Hepatocyte (in vitro differentiated cells): ENCODE data around the gene PCCA. TPM values are rescaled to one million over a fixed set of nuclear protein-coding genes. Genes with fewer than 3 reads are reported as not detected.

Experiments used
- DNase-seq: peaks from one replicate; pipeline ENCODE4 v3.0.0-alpha.2; 2016; ENCODE audit warnings: low spot score
- H2AFZ ChIP-seq: fragments of 200-600 bp; sonication (generic); 2 replicates; pipeline ENCODE4 v1.6.0; 2016; ENCODE audit warnings: antibody characterized with exemption, mild to moderate bottlenecking
- H3K27ac ChIP-seq: fragments of 200-600 bp; sonication (generic); 2 replicates; pipeline ENCODE4 v1.5.1; 2016; ENCODE audit warnings: mild to moderate bottlenecking
- H3K27me3 ChIP-seq: fragments of 200-600 bp; sonication (generic); 2 replicates; pipeline ENCODE4 v1.6.1; 2016
- H3K36me3 ChIP-seq: fragments of 200-600 bp; sonication (generic); replicated peaks from 2 replicates; pipeline ENCODE4 v1.5.1; 2016; ENCODE audit warnings: low read depth; ENCODE audit not compliant: insufficient read depth
- H3K4me1 ChIP-seq: fragments of 200-600 bp; sonication (generic); 2 replicates; pipeline ENCODE4 v1.5.1; 2016; ENCODE audit warnings: mild to moderate bottlenecking, moderate library complexity; ENCODE audit not compliant: insufficient read depth
- H3K4me2 ChIP-seq: fragments of 200-600 bp; sonication (generic); 2 replicates; pipeline ENCODE4 v1.6.0; 2016
- H3K4me3 ChIP-seq: fragments of 200-600 bp; sonication (generic); 2 replicates; pipeline ENCODE4 v1.5.1; 2016; ENCODE audit warnings: mild to moderate bottlenecking
- H3K79me2 ChIP-seq: fragments of 200-600 bp; sonication (generic); 2 replicates; pipeline ENCODE4 v1.6.0; 2017; ENCODE audit warnings: mild to moderate bottlenecking
- H3K9me2 ChIP-seq: fragments of 200-600 bp; sonication (generic); replicated peaks from 2 replicates; pipeline ENCODE4 v1.6.0; 2017; ENCODE audit warnings: mild to moderate bottlenecking; ENCODE audit not compliant: insufficient read depth
- H3K9me3 ChIP-seq: fragments of 200-600 bp; sonication (generic); 2 replicates; pipeline ENCODE4 v1.5.1; 2016; ENCODE audit warnings: low read depth, mild to moderate bottlenecking
- H4K20me1 ChIP-seq: fragments of 200-600 bp; sonication (generic); 2 replicates; pipeline ENCODE4 v1.6.0; 2016; ENCODE audit warnings: mild to moderate bottlenecking; ENCODE audit not compliant: insufficient read depth, poor library complexity, severe bottlenecking
- CTCF ChIP-seq: fragments of 200-600 bp; sonication (generic); IDR thresholded peaks from 2 replicates; pipeline ENCODE4 v1.5.1; 2016; ENCODE audit warnings: antibody characterized with exemption, mild to moderate bottlenecking; ENCODE audit not compliant: poor library complexity
- EZH2 ChIP-seq: fragments of 200-600 bp; sonication (generic); IDR thresholded peaks from 2 replicates; pipeline ENCODE4 v1.6.1; 2016; ENCODE audit warnings: antibody characterized with exemption, mild to moderate bottlenecking, borderline replicate concordance
- EZH2phosphoT487 ChIP-seq: fragments of 200-600 bp; sonication (generic); IDR thresholded peaks from one replicate; pipeline ENCODE4 v1.6.1; 2018; ENCODE audit warnings: antibody characterized with exemption, mild to moderate bottlenecking, low read depth, moderate library complexity; ENCODE audit not compliant: unreplicated experiment, severe bottlenecking
- WGBS: methylation state at CpG from one replicate; pipeline ENCODE4 v1.1.6; 2016; ENCODE audit warnings: low lambda C conversion rate; ENCODE audit errors: missing lambda C conversion rate; 5-methylcytosine and 5-hydroxymethylcytosine counted together
- polyA plus RNA-seq: library from polyadenylated mRNA; unstranded; fragments of >200 nt; fragmentation: Nextera tagmentation; extraction: Ambion mirVana; gene quantifications from 2 replicates; pipeline ENCODE4 v1.2.1, GENCODE V29; 2016
- total RNA-seq: library from RNA; depleted of rRNA; stranded (reverse); fragments of >200 nt; gene quantifications from 2 replicates; pipeline ENCODE4 v1.2.3, GENCODE V29; 2014

The PCCA gene
- total and polyA plus RNA-seq, 2 experiments from 2014 or later = 23.6 to 28.2 TPM

- no peak overlapping the region for H3K4me2 ChIP-seq
- no peak overlapping the region for H2AFZ ChIP-seq
- H3K9me2 ChIP-seq = no peaks in the 10 kb centered on the region
- TF ChIP-seq EZH2phosphoT487 (no peak), CTCF (no peak), EZH2 (no peak)
- no peaks in the 10 kb centered on the region for H3K36me3 ChIP-seq
- H3K4me1 ChIP-seq = no peaks in the 10 kb centered on the region
- H3K27ac ChIP-seq = no peak overlapping the region
- H3K27me3 ChIP-seq = no peaks in the 10 kb centered on the region
- no peak overlapping the region for H3K4me3 ChIP-seq
- H3K9me3 ChIP-seq = no peaks in the 10 kb centered on the region
- no peak for DNase-seq
- no peaks in the 10 kb centered on the region for H3K79me2 ChIP-seq
- no peaks in the 10 kb centered on the region for H4K20me1 ChIP-seq
- WGBS = 73% methylated on average over 5 of the region's 5 CpGs
Observed at GRCh38 chr13:100470866-100471505, 382.1 kb downstream of the PCCA start.

- WGBS = 56% methylated on average over 10 of the region's 10 CpGs
- Histone ChIP-seq H3K36me3 (no peaks in the 10 kb centered on the region), H3K4me1 (no peaks in the 10 kb centered on the region), H3K9me3 (no peaks in the 10 kb centered on the region), H3K27me3 (no peaks in the 10 kb centered on the region), H3K4me2 (no peak overlapping the region), H3K79me2 (no peaks in the 10 kb centered on the region), H4K20me1 (no peaks in the 10 kb centered on the region), H3K9me2 (no peaks in the 10 kb centered on the region), H2AFZ (no peak overlapping the region), H3K4me3 (no peak overlapping the region), H3K27ac (no peak overlapping the region)
- no peak for TF ChIP-seq CTCF
- TF ChIP-seq EZH2 = no peak
- TF ChIP-seq EZH2phosphoT487 = no peak
- DNase-seq = no peak
Observed at GRCh38 chr13:100473087-100473486, 384.2 kb downstream of the PCCA start.

- Histone ChIP-seq H3K27me3 (no peaks in the 10 kb centered on the region), H3K4me3 (no peak overlapping the region), H3K36me3 (no peaks in the 10 kb centered on the region), H3K4me1 (no peaks in the 10 kb centered on the region), H3K9me3 (no peaks in the 10 kb centered on the region), H3K79me2 (no peaks in the 10 kb centered on the region), H3K9me2 (no peaks in the 10 kb centered on the region), H3K4me2 (no peak overlapping the region), H2AFZ (no peak overlapping the region), H4K20me1 (no peaks in the 10 kb centered on the region), H3K27ac (no peak overlapping the region)
- TF ChIP-seq EZH2phosphoT487 (no peak), CTCF (no peak), EZH2 (no peak)
- 89% methylated on average over 8 of the region's 8 CpGs for WGBS
- no peak for DNase-seq
Observed at GRCh38 chr13:100473501-100474044, 384.7 kb downstream of the PCCA start.
